Duodenal mucosa (tissue), 2 donors: ENCODE data around the gene HAUS3.

ENCODE experiments used
- H3K27ac ChIP-seq: one replicate; pipeline ENCODE4 v1.7.0; 2013; ENCODE audit warnings: low read depth, low read length
- H3K27me3 ChIP-seq, 2 donors: one replicate each; pipeline ENCODE4 v1.7.0; 2013; ENCODE audit warnings: low read length in 2 of 2, control low read depth in 1 of 2; ENCODE audit not compliant: insufficient read depth in 2 of 2, control insufficient read depth in 1 of 2
- H3K36me3 ChIP-seq, 2 donors: one replicate each; pipeline ENCODE4 v1.7.0; 2013; ENCODE audit warnings: low read length in 2 of 2, control low read depth in 1 of 2; ENCODE audit not compliant: insufficient read depth in 2 of 2, control insufficient read depth in 1 of 2
- H3K4me1 ChIP-seq, 2 donors: one replicate each; pipeline ENCODE4 v1.7.0; 2013; ENCODE audit warnings: low read length in 2 of 2, control low read depth in 1 of 2; ENCODE audit not compliant: insufficient read depth in 2 of 2, control insufficient read depth in 1 of 2
- H3K4me3 ChIP-seq, 2 donors: one replicate each; pipeline ENCODE4 v1.7.0; 2013; ENCODE audit warnings: low read length in 2 of 2, low read depth in 1 of 2
- H3K9ac ChIP-seq, 2 donors: one replicate each; pipeline ENCODE4 v1.7.0; 2013; ENCODE audit warnings: low read length in 2 of 2, low read depth in 1 of 2
- H3K9me3 ChIP-seq, 2 donors: one replicate each; pipeline ENCODE4 v1.7.0; 2013; ENCODE audit warnings: low read length in 2 of 2, control low read depth in 1 of 2; ENCODE audit not compliant: control insufficient read depth in 1 of 2

Gene HAUS3

DNA sequence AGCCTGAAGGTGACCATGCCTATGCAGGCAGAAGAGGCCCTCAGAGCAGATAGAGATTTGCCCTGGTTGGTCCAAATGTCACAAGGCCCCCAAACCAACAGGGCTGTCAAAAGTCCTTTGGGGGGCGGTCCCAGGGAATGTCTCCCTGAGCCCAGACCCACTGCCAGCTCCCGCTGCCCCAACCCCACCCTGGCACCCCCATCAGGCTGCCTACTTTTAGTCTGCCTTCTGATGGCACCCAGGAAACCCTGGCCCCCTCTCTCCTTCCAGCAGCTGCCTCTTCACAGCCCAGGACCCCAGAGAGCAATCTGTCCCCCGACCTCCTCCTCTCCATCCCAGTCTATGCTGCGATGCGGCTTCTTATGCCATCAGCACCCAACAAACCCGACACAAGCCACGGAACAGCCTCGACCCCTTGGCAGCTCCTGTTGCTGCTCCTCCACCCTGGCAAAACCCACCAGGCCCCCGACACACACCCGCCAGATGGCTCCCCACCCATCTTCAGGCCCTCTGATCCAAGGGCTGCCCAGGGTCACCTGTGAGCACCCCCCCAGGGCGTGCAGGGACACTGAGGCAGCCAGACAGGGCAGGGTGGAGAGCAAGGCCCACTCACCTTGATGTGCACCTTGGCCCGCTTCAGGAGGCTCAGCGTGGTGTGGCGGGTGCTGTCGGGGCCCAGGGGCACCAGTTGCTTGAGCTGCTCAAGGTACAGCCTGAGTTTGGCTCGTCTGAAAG, 10.0 kb upstream of the HAUS3 start:
- H3K36me3 ChIP-seq, result peaks cover 25 to 60% of the 10 kb centered on the region in 2 donors
- peaks cover 0 to 2% of the 10 kb centered on the region in 2 donors for H3K4me1 ChIP-seq
- no peaks in the 10 kb centered on the region for H3K27me3 ChIP-seq
- H3K9ac ChIP-seq, result no peak overlapping the region
- H3K9me3 ChIP-seq, result no peaks in the 10 kb centered on the region
- no peak overlapping the region for H3K27ac ChIP-seq
- H3K4me3 ChIP-seq, result no peak overlapping the region

DNA sequence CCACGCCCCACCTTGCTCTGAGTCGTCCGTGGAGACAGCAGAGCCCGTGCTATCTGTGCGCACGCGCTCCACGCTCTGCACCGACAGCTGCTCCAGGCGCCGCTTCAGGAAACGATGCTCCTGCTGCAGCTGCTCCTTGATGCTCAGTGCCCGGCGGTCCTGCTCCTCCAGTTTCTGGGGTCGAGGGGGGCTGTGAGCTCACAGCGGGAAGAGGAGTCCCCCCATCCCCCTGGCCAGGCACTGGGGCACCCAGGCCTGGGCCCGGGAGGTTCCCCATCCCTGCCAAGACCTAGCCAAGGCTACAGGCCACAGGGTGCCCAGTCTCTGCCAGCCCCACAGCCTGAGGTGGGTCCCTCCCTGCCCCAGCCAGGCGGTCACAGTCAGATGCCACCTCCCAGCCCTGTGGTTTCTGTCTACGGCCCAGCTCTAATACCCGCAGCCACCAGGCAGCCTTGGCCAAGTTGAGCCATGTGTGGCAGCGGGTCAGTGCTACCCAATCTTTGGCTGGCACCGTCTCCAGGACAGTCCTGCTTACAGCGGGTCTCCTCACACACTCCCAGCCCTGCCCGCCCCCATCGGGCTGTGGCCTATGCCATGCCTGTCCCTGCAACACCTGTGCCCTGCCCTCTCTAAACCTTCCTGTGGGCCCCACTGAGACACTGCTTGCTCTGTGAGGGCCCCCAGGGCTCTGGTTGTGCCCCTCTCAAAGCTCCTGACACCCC, 9.3 kb upstream of the HAUS3 start:
- no peaks in the 10 kb centered on the region for H3K27me3 ChIP-seq
- no peak overlapping the region for H3K27ac ChIP-seq
- no peaks in the 10 kb centered on the region for H3K4me1 ChIP-seq
- H3K9me3 ChIP-seq, result no peaks in the 10 kb centered on the region
- no peak overlapping the region for H3K9ac ChIP-seq
- H3K4me3 ChIP-seq, result no peak overlapping the region
- peaks cover 25 to 59% of the 10 kb centered on the region in 2 donors for H3K36me3 ChIP-seq

DNA sequence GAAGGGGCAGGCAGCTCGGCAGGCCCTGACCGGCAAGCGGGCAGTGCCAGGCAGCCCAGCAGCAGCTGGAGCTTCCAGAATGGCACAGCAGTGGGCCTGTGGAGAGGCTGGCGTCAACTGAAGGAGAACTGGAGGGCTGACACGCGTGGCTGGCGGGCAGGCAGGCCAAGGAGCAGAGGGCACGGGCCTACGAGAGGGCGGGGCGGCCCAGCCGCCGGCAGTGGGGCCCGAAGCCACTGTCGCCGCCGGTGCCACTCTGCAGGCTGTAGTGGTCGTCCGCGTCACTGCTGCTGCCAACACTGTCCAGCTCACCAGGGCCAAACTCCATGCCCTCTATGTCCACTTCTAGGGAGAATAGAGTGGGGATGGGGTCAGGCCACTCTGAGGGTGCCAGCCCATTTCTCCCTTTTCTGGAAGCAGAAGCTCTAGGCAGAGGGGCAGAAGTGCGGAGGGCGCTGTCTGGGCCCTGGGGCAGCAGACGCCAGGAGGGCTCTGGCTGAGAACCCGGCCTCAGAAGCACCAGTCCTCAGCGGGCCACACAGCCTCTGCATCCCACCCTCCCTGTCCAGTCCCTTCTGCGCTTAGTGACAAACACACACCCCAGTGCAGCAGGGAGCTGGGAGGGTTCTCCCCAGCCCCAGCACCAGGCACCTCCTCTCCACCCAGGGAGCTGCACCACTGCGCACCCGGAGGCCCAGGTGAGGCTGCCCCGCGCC, 8.6 kb upstream of the HAUS3 start:
- H3K9me3 ChIP-seq, result no peaks in the 10 kb centered on the region
- no peak overlapping the region for H3K4me3 ChIP-seq
- H3K27me3 ChIP-seq, result no peaks in the 10 kb centered on the region
- no peak overlapping the region for H3K27ac ChIP-seq
- no peaks in the 10 kb centered on the region for H3K4me1 ChIP-seq
- peaks cover 25 to 59% of the 10 kb centered on the region in 2 donors for H3K36me3 ChIP-seq
- no peak overlapping the region for H3K9ac ChIP-seq

DNA sequence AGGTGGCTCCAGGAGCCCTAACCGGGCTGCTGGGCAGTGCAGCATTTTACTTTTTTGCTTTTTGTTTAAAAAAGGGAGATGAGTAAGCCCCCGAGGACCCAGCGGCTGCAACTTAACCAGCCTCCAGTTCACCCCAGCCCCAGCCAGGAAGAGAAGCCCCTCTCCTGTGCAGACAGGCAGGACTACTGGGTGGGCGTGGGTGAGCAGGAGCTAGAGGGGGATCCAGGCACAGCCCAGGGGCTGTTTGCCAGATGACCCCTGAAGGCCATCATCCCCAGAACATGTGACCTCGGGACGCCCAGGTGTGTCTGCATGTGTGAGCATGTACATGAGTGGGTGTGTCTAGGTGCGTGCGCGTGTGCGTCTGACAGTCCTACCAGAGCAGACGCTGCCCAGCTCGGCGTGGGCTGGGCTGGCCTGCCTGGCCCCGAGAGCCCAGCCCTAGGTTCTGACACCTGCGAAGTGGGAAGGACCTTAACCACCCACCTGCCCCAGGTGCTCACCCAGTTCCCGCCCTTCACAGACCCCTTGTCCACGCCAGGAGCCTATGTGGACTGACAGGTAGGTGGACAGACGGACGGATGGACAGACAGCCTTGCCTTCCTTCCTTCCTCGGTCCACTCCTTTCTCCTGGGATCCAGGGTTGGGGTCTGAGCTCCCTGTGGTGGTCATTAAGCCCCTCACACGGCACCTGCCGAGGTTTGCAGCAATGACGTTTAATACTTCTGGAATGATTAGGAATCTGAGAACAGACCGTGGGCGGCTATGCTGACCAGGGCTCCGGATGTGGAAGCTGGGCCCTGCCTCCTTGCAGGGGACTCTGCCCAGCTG, 7.8 kb upstream of the HAUS3 start:
- Histone ChIP-seq H3K9ac (no peak overlapping the region), H3K36me3 (peaks cover 20 to 51% of the 10 kb centered on the region in 2 donors), H3K9me3 (no peaks in the 10 kb centered on the region), H3K4me3 (no peak overlapping the region), H3K27ac (no peak overlapping the region), H3K27me3 (no peaks in the 10 kb centered on the region), H3K4me1 (peaks cover 6 to 7% of the 10 kb centered on the region in 2 donors)

DNA sequence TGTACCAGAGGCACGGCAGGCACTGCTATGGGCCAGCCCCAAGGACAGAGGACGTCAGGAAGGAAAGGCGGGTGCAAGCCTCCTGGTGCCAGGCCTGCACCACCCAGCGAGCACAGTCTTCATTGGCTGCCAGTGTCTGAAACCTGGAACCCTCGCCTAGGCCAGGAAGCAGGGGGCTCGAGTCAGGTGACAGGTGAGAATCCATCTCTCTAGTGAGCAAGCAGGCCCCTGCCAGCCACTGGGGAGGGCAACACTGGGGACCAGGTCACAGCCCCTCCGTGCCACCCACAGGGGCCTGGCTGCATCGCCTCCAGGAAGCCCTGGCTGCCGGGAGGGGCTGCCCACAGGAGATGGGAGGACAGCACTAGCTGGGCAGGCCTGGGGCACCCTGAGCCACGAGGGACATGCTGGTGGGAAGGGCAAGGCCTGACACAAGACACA, 6.9 kb upstream of the HAUS3 start:
- Histone ChIP-seq H3K9me3 (no peaks in the 10 kb centered on the region), H3K4me1 (peaks cover 13% of the 10 kb centered on the region in 2 donors), H3K4me3 (no peak overlapping the region), H3K36me3 (peaks cover 19 to 46% of the 10 kb centered on the region in 2 donors), H3K27ac (no peak overlapping the region), H3K9ac (no peak overlapping the region), H3K27me3 (no peaks in the 10 kb centered on the region)

DNA sequence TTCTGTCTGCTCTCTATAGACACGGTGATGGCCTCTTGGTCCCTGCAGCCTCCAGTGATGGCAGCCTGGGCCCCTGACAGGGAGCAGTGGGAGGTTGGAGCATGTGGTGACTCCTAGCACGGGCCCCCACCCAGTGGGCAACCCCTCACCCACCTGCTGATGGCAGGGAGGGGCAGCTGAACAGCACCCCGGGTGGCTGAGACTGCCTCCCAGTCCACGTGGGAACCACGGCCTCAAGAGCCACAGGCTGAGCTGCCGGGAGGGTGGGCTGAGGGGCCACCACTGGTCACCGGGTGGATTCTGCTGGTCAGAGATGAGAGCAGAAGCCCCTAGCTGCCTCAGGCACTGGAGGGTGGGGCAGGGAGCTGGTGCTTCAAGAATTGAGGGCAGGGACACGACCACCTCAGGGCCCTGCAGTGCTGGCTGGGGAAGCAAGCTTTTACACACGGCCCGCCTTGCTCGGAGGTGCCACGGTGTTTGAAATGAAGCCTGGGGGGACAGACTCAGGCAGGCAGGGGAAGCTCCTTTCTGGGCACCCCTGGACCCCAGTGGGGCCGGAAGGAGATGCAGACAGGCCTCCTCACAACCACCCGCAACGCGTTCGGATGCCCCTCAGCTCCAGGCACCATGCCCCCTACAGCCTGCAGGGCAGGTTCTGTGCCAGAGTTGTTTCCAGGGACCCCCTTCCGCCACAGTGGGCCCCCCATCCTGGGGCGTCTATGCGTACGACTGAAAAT, 6.3 kb upstream of the HAUS3 start:
- no peaks in the 10 kb centered on the region for H3K9me3 ChIP-seq
- no peaks in the 10 kb centered on the region for H3K27me3 ChIP-seq
- H3K4me1 ChIP-seq, result peaks cover 13 to 19% of the 10 kb centered on the region in 2 donors
- peaks cover 14 to 40% of the 10 kb centered on the region in 2 donors for H3K36me3 ChIP-seq
- H3K4me3 ChIP-seq, result no peak overlapping the region
- no peak overlapping the region for H3K27ac ChIP-seq
- no peak overlapping the region for H3K9ac ChIP-seq

DNA sequence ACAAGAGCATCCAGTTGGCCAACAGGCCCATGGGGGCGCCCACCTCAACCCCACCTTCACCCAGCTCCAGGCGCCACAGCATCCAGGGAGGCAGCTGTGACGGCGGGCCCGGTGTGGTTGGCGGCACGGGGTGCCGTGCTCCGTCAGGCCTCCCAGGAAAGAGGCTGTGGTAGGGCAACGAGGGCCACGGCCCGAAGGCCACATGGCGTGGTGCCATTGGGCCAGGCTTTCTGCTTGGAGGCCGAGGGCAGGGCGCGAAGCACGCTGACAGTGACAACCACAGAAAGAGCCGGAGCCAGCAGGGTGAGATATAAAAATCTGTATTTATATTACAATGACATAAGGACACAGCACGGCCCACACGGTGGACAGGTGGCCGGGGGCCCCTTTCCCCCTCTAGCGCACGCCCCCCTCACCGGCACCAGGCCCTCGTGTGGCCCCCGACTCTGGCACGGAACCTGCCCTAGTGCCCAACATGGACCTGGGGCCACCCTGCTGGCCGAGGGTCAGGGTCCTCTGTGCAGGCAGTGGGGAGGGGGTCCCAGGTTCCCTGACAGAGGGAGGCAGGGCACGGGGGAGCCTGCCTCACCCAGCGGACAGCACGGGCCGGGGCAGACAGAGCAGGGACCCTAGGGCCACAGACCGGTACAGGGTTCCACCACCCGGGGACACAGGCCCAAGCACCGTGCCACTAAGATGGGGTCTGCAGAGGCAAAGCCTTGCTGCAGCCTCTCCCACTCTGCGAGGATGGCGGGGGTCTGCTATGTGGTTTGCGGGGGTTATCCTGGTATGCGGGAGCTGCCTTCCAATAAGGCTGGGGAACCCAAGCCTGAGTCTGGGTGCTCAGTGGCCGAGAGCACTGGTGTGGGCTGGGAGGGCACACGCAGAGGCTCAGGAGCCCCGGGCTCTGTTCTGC, 5.5 kb upstream of the HAUS3 start:
- peaks cover 14 to 37% of the 10 kb centered on the region in 2 donors for H3K36me3 ChIP-seq
- H3K27me3 ChIP-seq, result no peaks in the 10 kb centered on the region
- H3K9me3 ChIP-seq, result no peaks in the 10 kb centered on the region

DNA sequence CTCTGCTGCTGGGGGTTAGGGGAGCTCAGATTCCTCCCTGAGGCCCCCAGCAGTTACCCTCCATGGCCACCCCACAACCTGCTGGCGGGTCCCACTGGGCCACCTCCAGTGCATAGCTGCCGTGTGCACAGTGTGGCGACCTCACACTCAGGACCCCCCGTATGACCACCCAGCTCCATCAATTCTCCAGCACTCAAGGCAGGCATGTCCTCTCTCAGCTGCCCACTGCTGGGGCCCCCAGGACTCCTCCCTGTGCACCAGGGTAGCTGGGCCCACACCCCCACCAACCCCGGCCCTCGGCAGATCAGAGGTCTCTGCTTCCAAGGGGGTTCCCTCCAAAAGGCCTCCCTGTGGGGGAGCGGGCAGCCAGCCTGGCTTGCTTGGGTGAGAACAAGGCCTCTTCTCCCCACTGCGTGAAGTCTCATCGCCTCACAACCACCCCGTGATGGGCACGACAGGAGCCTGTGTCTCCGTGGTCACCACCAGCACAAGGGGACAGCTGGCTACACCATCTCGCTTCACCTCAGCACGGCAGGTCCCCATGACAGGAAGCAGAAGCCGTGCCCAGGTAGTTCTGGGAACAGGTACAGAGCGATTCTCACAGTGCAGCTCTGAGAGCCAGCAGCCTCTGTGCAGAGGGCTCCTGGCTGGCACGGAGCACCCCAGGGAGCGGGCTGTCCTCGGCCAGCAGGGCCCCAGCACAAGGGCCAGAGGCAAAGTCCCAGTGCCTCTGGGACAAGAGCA, 4.6 kb upstream of the HAUS3 start:
- Histone ChIP-seq H3K27me3 (no peaks in the 10 kb centered on the region), H3K9me3 (no peaks in the 10 kb centered on the region), H3K9ac (no peak overlapping the region), H3K4me1 (peaks cover 13 to 19% of the 10 kb centered on the region in 2 donors), H3K4me3 (no peak overlapping the region), H3K27ac (no peak overlapping the region), H3K36me3 (peaks cover 14 to 35% of the 10 kb centered on the region in 2 donors)

More for the DNA sequence above, 5.5 kb upstream of the HAUS3 start:
- Histone ChIP-seq H3K4me1 (peaks cover 13 to 19% of the 10 kb centered on the region in 2 donors), H3K4me3 (no peak overlapping the region), H3K27ac (no peak overlapping the region), H3K9ac (no peak overlapping the region)
